ENCODE measurements around the gene TBX10.
"Not testable (repeated sequence)": the region's sequence is repeated elsewhere in the genome, so short reads cannot be mapped to it uniquely, and the experiment has no call there.

The TBX10 gene

DNA sequence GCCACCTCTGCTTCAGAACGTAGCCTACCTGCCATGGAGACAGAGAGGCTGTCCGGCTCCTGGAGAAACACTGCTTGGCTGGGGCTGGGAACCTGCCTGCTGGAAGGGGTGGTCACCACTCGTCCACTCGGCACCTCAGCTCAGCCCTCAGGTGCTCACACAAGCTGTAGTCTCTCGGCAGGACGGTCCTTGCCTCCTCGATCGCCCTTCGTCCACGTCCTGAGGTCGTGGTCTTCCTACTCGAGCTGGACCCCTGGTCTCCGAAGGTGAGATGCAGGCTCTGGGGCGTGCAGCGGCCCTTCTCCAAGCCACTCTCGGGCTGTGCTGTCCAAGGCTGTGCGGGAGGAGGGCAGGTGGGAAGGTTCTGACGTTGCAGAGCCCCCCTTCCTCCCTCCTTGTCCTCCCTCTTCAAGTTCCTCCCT, at the start of gene TBX10:
TSS of gene TBX10 (minus strand) at position 326 of the 422 bp plus-strand sequence. CDS start at position 35, 291 bp downstream.
- no peak for DNase-seq

DNA sequence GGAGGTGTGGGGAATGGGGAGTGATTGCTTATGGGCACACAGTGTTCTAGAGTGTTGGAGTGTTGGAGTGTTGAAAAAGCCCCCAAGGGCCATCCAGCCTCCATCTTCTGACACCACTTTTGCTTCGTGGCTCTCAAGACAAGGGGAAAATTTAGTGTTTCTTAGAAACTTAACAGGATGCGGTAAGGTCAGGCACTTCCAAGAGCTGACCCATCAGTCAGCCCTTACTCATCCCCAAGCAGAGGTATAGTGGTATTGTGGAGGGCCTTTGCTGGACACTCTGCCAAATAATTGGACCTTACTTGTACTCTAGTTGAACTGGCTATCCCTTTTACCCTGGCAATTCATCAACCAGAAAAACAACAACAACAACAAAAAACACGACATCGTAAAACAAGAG, 49.6 kb upstream of the TBX10 start:
- no peak for DNase-seq

DNA sequence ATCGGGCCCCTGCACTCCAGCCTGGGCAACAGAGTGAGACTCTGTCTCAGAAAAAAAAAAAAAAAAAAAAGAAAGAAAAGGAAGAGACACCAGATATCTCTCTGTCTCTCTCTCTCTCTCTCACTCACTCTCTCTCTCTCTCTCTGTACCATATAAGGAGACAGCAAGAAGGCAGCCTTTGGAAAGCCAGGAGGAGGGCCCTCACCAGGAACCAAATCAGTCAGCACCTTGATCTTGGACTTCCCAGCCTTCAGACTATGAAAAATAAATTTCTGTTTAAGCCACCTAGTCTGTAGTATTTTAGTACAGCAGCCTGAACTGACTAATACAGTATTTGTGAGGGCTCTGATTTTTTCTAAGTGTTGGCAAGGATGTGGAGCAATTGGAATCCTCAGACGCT, 48.4 kb upstream of the TBX10 start:
- no peak for DNase-seq

- not testable (repeated sequence) for DNase-seq
Measured at GRCh38 chr11:67685641-67686332, 46.2 kb upstream of the TBX10 start.

GRCh38 chr11:67682126-67683034, 42.8 kb upstream of the TBX10 start:
- peak; percentile 41 for DNase-seq

GRCh38 chr11:67680696-67681470, 41.3 kb upstream of the TBX10 start:
- DNase-seq: no peak

DNA sequence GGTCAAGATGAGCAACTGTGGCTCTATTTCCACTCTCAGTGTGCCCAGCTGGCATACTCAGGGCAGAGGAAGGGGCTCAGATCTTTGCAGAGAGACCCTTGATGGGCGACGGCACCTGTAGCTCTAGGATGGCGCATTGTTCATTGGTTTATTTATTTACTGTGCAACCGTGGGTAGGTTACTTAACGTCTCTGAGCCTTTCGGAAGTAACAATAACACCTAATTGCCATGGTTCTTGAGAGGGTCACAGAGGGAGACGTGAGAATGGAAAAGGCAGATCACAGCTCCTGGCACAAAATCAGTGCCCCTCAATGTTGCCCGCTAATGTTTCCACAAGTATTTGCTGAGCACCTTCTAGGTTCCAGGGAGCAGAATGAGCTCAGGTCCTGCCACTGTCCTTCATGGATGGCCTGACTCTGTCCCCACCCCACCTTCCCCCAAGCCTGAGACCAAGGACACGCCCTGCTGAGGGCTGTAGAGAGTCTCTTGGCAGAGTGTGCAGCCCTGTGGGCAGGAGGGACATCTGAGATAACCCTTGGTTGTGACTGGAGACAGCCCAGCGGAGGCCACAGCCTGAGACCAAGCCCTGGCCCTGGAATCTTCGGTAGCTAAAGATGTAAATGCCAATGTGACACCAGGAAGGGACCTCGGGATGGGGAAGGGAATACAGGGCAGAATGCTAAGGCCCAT, 35.6 kb upstream of the TBX10 start:
- DNase-seq: no peak

GRCh38 chr11:67674442-67674871, 34.9 kb upstream of the TBX10 start, which contains the start of gene ALDH3B2:
ALDH3B2 (minus strand) TSS chr11:67674623; CDS start chr11:67666935, 7,688 bp downstream.
- DNase-seq: peak; percentile 79

- no peak for DNase-seq
Measured at GRCh38 chr11:67673902-67674301, 34.3 kb upstream of the TBX10 start.

DNA sequence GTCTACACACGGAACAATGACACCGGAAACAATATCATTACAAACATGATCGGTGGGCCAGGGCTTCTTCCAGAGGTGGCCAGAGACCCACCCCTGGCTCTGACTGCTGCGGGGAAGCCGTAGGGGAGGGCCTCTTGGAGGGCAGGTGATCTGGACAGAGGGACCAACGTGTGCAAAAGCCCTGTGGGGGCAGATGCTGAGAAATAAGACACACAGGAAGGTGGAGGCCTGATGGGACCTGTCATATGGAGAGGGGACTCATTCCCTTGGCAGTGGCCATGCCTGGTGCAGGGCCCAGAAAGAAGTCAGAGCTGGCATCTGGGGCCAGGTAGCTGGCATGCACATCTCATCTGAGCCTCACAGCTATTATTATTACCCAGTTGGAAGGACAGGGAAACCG, 33.8 kb upstream of the TBX10 start:
- no peak for DNase-seq

DNA sequence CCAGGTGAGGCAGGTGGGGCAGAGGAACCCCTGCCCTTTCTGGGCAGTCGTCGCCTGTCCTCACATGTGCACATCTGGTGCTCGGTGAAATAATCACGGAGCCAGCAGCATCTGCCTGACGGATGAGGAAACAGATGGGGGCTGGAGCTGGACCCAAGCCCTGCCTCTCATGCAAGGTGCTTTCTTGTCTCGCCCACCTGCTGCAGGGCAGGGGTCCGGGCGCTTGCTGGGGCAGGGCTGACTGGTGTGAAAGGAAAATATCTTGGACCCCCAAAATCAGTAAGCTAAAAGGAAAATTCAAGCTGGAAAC, 31.6 kb upstream of the TBX10 start:
- DNase-seq: no peak

- DNase-seq: no peak
Measured at GRCh38 chr11:67670316-67671210, 31.0 kb upstream of the TBX10 start.

DNA sequence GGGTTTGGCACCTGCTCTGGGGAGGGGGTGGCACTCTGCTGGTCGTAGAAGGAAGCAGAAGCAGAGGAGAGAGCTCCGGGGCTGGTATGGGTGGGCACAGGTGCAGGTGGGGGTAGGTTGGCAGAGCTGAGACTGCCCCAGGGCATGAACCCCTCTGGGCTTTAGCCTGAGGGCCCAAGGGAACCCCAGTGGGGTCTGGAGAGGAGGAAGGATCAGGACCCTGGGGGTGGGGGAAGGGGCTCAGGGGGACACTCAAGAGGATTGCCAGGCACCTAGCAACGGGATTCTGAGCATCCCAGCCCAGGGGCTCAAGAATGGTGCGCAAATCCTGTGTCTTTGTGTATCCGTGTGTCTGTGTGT, 28.6 kb upstream of the TBX10 start:
- no peak for DNase-seq

GRCh38 chr11:67667490-67668191, 28.1 kb upstream of the TBX10 start:
- no peak for DNase-seq

DNA sequence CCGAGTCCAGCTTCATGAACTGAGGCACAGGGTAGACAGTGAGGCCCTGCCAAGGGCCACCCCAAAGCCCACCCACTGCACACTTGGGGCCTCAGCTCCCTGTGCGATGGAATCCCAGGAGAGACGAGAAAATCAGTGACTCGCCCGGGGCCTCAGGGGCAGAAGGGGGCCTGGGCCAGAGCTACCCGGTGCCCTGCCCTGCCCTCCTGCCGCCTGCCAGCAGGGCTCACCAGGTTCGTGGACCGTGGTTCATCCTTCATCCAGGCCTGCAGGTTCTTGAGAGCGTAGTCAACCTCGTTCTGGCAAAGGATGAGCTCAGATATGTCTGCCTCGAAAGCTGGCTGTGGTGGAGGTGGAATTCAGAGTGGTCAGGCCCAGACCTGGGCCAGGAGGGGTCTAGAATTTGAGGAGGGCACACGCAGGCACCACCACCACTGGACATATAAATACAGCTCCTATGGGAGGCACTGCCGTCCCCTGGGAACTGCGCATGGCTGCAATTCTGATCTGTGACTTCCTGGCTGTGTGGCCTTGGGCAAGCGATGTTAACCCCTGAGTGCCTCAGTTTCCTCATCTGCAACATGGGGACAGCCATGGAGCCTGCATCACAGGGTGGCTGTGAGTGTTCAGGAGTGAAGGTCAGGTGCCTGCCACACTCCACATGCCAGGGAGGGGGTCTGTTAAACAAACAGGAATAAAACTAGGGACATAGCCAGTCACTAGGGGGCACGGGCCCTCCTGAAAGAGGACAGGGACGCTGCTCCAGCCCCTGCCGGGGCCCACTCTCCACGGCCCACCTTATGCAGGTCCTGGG, 27.3 kb upstream of the TBX10 start:
- DNase-seq: no peak

- DNase-seq: no peak
Measured at GRCh38 chr11:67666303-67666645, 26.7 kb upstream of the TBX10 start.

DNA sequence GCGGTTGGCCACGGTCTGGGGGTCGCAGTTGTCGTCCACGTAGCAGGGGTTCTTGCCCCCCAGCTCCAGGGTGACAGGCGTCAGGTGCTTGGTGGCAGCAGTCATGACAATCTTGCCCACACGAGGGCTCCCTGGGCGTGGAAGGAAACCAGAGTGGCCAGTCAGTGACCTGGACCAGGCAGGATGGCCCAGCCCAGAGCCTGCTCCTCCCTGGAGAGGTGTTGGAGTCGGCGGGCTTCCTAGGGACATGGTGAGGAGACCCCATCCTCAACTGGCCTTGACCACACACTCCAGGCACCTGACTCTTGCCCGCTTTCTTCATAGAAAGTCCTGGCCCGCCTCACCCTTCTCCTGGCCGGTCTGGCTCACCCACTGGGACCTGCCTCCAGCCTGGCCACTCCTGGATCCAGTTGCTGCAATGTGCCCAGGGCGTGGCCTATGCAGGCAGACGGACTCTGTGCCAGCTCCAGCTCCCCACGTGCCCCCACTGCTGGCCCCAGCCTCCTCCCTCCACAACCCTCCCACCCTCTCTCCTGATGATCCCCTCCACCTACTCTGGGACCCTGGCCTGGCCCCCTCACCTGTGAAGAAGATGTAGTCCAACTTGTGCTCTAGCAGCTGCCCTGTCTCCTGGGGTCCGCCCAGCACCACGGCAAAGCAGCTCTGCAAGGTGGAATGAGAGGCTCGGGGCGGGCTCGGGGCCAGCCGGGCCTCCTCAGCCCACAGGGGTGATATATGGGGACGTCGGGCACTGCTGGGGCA, 26.2 kb upstream of the TBX10 start:
- peak; percentile 8 for DNase-seq

GRCh38 chr11:67664696-67665540, 25.4 kb upstream of the TBX10 start:
- DNase-seq: no peak

DNA sequence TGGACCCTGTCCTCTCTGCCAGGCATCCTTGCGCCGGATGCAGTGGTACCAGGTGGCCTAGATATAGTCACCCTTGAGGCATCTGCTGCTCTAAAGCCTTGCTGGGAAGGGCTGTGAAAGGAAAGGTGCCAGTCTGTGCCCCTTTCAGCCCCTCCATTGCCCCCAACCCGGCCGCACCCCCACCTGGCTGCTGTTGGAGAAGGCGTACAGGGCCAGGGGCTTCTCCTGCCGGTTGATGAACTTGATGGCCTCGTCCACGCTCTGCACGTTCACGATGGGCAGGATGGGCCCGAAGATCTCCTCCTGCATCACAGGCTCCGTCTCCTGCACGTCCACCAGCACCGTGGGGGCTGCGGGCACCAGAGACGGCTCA, 24.6 kb upstream of the TBX10 start:
- no peak for DNase-seq
